NK-92 (cell line): ENCODE measurements around the gene PRSS1.
"Not testable (repeated sequence)": the region's sequence is repeated elsewhere in the genome, so short reads cannot be mapped to it uniquely, and the experiment has no call there.

Experiments
- DNase-seq: peaks from one replicate; lab custom pipeline; 2025; ENCODE audit not compliant: unreplicated experiment; lab: John Stamatoyannopoulos, UW

The PRSS1 gene

DNA sequence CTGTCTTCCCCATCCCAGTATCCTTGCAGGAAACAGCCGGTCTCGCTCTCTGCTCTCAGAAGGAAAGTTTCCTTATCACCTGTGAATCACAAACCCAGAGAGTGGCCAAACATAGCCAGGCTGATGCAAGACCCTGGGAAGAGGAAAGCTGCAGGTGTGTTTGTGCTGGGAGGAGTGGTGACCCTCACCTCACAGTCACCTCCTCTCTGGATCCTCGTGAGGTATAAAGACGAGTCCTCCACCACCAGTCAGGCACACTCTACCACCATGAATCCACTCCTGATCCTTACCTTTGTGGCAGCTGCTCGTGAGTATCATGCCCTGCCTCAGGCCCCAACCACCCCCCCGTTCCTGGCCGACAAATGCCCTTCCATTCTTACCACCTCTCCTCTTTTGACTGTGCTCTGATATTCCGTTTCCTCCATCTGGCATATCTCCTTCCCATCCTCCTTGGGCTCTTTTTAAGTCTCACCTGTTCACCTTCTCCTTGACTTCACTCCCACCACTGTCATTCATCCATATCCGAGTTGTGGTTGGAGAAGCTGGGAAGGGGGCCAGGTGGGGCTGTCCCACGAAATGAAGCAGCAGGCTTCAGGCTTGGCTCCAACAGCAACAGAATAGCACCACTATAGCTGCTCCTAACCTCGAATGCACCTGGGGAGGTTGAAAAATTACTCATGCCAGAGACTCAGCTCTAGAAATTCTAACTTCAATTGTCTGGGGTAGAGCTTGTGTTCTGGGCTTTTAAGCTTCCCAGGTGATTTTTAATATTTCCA, at the start of gene PRSS1:
Gene PRSS1 (plus strand): TSS at position 255 of the 776 bp plus-strand sequence. CDS start 13 bp downstream, at position 268.
- no peak for DNase-seq

DNA sequence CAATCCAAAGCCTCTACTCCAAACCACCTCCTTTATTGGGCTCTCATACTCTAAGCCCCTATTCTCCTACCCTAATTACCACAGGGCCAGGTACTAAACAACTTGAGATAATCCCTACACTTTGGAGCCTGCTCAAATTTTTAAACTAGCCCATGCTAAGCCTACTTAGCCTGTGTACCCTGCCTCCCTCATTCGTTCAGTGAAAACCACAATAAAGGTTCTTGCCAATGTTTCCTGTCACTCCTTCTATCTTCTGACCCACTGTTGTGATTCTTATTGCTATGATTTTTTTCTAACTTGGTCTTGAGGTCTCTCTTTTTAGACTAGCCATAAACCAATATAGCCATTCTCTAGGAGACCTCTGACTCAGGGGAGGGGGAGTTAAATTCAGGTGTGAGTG, 48.3 kb upstream of the PRSS1 start:
- not testable (repeated sequence) for DNase-seq

DNA sequence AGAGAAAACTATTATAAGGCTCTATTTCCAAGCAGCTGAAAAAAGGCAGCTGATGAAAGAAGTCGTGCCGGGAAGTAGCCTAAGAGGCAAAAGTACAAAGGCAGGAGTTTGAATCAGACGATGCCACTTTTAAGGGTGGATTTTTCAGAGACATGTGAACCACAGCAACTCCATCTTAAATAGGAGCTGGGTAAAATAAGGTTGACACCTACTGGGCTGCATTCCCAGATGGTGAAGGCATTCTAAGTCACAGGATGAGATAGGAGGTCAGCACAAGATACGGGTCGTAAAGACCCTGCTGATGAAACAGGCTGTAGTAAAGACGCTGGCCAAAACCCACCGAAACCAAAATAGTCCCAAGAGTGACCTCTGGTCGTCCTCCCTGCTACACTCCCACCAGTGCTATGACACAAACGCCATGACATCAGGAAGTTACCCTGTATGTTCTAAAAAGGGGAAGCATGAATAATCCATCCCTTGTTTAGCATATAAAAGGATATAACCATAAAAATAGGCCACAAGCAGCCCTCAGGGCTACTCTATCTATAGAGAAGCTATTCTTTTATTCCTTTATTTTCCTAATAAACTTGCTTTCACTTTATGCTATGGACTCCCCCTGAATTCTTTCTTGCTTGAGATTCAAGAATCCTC, 45.5 kb upstream of the PRSS1 start:
- no peak for DNase-seq

DNA sequence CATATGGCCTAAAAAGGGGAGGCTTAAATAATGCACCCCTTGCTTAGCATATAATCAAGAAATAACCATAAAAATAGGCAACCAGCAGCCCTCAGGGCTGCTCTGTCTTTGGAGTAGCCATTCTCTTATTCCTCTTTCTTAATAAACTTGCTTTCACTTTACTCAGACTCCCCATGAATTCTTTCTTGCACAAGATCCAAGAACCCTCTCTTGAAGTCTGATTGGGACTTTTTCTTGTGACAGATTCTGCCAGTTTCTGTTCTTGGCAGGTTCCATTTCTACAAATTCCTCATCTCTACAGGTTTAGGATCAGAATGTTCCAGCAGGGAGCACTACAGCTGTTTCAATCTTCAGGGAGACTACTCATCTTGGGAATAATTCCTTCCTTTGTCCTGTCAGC, 40.5 kb upstream of the PRSS1 start:
- DNase-seq: not testable (repeated sequence)

DNA sequence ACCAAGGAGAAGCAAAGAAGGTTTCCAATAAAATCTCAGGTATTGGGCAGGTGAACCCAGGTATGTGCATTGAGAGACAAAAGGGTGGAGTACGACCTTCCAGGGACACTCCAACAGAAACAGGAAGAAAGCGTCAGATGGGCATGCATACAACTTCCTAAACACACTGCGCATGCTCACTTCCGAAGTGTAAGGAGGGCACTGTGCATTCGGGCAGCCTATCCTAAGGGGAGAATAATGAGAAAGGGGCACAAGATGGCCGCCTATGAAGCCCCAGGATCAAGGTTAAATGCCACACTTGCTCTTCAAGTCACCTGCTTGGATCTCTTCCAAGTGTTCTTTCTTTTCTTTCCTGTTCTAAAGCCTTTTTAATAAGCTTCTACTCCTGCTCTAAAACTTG, 39.4 kb upstream of the PRSS1 start:
- no peak for DNase-seq

DNA sequence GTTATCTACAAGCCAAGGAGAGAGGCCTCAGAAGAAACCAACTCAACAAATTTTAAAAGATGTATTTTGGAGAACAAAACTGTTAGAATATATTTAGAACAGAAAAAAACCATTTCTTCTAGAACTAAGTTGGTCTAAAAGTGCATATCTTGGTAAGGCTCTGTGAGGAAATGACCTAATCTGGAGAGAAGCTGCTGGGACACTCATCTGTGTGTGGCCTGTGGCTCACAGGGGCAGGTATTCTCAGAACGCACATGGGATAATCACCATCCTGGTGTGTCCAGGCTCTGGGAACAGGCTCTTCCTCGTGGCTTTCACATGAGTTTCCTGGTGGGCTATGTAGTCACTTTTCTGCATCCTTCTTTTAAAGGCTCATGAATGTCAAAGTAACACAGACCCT, 38.1 kb upstream of the PRSS1 start:
- DNase-seq: no peak

DNA sequence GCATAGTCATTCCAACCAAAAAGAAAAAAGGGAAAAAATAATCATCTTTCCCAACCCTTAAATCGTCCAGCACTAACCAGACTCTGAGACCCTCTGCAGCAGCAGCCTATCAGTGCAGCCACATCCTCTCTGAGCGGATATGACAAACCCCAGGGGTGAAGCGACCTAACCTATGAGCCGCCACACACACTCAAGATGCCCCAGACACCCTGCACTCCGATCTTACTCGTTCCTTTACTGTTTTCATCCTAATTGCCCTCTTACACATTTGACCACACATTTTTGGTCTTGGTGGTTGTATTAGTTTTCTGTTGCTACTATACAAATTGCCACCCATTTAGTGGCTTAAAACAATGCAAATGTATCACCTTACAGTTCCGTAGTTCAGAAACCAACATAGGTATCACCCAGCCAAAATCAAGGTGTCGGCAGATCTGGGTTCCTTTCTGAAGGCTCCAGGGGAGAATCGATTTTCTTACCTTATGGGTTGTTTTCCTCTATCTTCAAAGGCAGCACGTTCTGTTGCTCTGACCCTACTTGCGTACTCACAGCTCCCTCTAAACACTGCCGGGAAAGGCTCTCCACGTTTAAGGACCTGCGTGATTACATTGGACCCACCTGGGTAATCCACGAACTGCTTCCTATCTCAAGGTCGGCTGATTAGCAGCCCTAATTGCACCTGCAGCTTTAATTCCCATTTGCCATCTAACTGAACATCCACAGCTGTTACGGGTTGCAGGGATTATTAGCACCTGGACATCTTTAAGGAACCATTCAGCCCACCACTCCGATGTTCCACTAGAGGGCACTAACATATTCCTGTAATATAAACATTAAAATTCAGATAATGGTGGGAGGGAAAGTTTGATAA, 37.3 kb upstream of the PRSS1 start:
- no peak for DNase-seq

DNA sequence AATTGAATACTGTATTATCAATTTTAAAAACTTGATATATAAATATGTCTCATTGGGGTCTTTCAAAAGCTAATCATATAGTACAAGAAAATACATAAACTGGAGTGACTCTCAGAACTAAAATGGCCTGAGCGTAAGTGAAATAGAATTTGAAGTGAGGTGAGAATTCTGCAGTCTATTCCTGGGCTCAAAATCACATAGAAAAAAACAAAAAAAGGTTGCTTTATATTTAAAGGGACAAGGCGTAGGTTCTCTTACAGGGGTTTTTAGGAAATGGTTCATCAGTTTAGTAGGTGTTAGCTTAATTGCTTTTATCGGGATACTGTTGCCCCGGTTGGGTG, 36.7 kb upstream of the PRSS1 start:
- DNase-seq: no peak

DNA sequence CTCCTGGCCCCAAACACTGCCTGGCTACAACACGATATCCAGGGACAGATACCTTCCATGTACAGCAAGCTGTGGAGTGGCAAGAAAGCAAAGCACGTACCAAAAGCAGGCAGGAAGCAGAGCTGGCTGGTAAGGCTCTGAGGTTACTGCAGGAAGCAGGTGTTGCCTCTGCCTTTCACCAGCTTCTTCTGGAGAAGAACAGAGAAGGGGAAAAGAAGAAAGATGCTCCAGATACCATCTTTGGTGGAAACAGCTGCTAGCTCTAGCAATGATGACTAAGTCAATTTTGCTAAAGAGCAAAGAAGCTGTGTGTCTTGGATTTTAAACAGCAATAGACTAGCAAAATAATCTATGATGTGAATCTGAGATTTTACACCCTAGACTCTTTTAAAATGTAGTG, 34.9 kb upstream of the PRSS1 start:
- DNase-seq: no peak

DNA sequence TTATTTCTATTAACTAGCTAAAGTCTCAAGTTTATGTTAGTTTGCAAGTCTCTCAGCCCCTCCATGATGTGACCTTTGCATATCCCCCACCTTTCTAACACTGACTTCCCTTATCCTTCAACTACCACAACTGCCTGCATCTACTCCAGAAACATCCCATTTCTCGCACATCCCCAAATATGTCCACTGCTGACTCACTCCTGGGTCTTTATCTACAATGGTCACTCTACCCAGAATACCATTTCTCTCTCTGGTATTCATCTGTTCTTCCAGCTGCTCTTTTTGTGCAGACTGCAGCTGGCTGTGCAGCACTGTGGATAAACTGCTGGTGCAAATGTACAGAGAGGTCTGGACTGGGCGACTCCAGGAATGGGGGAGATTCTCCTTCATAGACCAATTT, 32.7 kb upstream of the PRSS1 start:
- no peak for DNase-seq

DNA sequence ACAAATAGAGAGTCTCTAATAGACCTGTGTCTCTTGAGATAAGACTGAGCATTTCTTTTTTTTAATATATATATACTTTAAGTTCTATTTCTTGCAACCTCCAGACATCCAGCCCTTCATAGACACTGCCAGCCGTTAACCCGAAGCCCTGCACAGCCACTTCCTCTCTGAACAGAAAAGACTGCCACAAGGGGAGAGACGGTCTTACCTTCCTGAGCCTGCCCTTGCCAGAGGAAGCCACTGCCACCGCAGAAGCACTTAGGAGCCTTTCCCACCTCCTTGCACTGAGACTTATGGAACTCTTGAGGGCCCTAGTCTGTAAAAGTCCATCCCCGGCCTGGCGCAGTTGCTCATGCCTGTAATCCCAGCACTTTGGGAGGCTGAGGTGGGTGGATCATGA, 31.8 kb upstream of the PRSS1 start:
- DNase-seq: no peak

DNA sequence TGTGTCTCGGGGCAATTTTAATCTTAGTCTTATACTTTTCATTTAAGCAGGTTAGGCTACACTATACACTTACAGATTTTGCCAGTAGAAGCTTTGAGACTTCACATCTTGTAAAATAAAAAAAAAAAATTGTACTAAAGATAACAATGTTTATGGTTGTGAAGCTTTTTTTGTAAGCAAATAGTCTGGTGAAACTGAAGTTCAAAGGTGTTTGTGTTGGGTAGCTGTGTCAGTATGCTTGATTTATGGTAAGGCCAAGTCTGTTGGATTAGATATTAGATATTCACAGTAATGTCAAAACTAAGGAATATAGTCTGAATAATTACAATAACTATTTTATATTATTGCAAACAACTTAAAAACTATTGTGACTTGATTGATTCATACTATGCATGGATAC, 31.0 kb upstream of the PRSS1 start:
- DNase-seq: no peak

DNA sequence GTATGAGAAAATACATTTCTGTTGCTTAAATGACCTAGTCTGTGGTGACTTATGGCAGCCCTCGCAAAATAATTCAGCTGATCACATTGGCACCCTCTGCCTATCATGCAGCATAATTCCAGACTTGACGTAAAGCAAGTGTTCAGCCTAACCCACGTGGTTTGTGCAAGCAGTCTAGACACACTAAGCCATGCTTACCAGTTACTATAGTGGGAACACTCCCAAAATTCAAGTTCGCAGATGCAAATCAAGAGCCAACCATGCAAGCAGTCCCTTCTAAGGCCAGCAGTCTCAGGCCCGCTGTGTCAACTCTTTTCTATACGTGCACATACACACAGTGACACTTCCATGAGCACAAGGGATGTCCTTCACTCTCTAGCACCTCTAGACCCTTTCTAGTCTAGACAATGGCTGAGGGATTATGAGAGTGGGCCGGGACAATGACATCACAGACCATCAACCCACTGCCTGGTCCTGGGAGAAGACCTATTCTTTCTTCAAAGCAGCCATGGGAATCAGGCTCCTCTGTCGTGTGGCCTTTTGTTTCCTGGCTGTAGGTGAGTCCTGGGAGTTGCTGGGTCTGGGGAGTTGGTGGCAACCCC, 29.0 kb upstream of the PRSS1 start:
- no peak for DNase-seq

DNA sequence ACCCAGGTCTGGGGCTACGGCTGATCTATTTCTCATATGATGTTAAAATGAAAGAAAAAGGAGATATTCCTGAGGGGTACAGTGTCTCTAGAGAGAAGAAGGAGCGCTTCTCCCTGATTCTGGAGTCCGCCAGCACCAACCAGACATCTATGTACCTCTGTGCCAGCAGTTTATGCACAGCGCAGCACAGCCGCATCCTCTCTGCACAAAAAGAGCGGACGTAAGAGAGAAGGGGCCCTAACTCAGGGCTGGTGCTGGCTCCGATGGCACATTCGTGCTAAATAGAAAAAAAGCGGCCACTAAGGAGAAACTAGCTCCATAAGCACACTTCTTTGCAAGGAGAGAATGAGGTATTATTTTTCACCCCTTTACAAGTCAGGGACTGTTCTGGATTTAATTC, 28.3 kb upstream of the PRSS1 start:
- DNase-seq: no peak

DNA sequence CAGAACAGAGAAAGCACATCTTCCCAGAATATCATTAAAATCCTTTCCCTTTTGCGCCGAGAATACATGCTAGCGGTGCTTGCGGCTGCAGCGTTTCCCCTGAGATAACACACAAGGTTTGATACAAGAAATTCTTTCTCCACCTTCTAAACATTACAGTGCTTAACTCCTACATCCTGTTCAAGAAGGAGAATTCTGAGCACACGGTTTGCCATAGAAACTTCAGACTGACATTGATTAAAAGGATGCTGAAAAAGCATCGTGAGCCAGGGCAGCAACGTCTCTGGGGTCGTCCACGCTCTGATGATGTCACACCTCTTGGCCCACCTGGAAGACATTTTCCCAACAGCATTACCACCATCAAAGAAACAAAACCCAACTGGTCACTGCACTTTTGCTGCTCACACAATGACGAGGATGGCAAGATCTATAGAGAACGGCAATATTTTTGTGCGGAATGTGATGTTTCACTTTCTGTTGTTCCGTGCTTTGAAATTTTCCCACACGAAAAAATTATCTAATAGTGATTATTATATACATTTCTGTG, 27.0 kb upstream of the PRSS1 start:
- DNase-seq: no peak

DNA sequence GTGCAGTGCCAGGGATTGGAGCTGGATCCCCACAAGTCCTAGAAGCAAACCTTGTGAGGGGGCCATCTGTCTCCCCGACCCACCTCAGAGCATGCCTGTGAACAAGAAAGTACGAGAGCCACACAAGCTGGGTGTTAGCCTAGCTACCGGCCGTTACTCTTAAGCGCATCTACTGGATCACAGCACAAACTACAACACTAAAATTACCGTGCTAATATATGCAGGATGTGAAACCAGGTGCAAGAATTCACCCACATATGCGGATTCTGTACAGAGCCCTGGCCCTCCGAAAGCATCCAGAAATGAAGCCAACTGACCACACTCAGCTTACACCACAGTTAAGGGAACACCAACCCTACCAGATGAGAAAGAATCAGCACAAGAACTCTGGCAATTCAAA, 16.0 kb upstream of the PRSS1 start:
- DNase-seq: no peak

DNA sequence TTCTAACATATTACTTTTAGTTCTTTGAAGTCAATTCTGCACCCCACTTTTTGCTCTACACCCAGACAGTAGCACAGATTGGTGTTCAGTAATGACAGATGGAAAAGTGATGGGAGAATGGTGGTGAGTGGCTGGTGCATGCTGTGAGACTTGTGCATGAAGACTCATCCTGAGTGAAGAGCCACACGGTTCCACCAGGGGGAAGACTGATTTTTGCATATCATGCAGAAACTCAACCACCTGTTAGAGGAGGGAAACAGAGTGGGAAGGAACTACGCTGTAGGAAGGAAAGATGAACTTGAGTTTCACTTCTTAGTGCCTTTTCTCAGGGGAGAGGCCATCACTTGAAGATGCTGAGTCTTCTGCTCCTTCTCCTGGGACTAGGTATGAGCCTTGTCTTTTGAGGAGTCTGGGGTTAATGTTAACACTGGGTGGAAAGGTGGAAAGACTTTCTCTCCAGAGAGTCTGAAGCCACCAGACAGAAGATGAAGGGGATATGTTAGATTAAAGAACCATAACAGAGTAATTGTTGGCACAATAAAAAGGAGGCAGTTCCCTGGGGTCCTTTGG, 9.3 kb upstream of the PRSS1 start:
- DNase-seq: no peak

DNA sequence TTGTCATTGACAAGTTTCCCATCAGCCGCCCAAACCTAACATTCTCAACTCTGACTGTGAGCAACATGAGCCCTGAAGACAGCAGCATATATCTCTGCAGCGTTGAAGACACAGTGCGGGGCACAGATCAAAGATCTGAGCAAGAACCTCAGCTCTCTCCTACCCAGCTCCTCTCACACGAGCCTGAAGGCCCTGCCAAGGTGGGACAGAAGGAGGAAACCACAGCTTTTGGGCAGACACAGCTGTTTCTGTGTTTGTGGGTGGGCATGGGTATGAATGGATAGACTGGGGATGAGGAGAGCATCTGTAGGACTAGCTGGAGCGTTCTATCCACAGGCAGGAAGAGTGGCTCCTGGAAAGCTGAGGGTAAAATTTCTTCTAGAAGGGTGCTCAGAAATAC, 8.5 kb upstream of the PRSS1 start:
- no peak for DNase-seq

DNA sequence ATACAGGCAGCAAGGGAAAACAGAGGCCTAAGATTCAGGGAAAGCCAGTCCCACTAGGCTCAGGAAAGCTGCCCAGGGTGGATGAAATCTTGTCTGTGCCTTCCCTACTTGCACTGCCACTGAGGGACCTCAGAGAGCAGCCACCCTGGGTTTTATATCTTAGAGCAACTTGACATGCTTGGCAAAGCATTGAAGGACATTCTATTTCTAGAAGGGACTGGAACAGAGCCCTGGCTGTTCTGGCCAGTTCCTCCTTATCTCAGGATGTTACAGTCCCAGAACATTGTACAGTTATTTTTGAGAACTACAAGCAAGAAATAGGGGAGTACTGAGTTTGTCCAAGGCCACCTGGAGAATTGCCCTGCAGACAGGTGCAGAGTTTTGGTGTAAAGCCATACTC, 7.3 kb upstream of the PRSS1 start:
- not testable (repeated sequence) for DNase-seq

DNA sequence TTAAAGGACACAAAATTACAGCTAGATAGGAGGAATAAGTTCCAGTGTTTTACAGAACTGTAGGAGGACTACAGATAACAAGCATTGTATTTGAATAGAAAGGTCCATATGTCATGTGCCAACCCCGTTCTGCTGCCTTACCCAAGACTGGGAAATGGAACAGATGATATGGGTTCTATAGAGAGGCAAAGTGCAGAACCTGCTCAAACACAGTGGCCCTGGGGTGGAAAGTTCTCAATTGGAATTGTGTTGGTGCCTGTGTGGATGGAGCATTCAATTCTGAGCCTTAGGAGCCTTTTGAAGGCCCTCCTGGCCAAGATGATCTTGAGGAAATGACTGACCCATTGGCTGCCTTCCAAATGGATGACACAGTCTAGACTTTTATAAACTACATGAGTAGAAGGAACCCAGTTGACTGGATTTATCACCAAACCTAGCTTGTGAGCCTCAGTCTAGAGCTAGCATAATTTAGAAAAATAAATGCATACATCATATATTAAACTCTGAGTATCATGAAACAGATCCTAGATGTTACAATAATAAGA, 4.1 kb upstream of the PRSS1 start:
- DNase-seq: no peak

DNA sequence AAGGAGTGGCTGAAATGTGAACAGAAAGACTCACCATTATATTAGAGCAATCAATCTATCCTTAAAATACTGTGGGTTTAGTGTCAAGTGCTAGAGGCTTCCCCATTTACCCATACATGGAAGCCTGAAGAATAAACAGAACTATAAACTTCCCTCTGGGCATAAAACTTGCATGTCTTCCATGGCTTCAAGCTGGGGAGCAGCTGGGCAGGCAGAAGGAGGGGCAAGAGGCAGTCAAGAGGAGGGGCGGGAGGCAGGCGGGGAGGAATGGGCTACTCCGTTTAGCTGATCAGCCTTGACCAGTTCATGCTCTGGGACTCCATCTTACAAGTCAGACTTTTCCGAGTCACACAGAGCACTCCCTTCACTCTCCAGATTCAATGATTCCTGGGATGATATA, 3.5 kb upstream of the PRSS1 start:
- no peak for DNase-seq
